ENCODE data around the gene PPP3CA.

The PPP3CA gene

GRCh38 chr4:101068115-101068514 lies 279.2 kb downstream of the PPP3CA start:
- TF ChIP-seq CTCF (conservative IDR thresholded peaks at IDR 0.05; ENCODE audit: low read depth, low read length), result no peak
- no peak overlapping the region for H3K4me3 ChIP-seq (ENCODE audit: low read depth, low read length)

GRCh38 chr4:101067383-101067782 lies 279.9 kb downstream of the PPP3CA start:
- H3K4me3 ChIP-seq (ENCODE audit: low read depth, low read length), result no peak overlapping the region
- TF ChIP-seq CTCF (conservative IDR thresholded peaks at IDR 0.05; ENCODE audit: low read depth, low read length), result no peak
- peak; percentile 22 for DNase-seq (ENCODE audit: low read depth)

More at GRCh38 chr4:101068115-101068514, 279.2 kb downstream of the PPP3CA start:
- DNase-seq (ENCODE audit: low read depth), result no peak

- H3K4me3 ChIP-seq (ENCODE audit: low read depth, low read length), result no peak overlapping the region
- no peak for TF ChIP-seq CTCF (conservative IDR thresholded peaks at IDR 0.05; ENCODE audit: low read depth, low read length)
- no peak for DNase-seq (ENCODE audit: low read depth)
Measured at GRCh38 chr4:101066626-101067170, 280.6 kb downstream of the PPP3CA start.

GRCh38 chr4:101065935-101066485 lies 281.3 kb downstream of the PPP3CA start:
- TF ChIP-seq CTCF (conservative IDR thresholded peaks at IDR 0.05; ENCODE audit: low read depth, low read length), result no peak
- no peak for DNase-seq (ENCODE audit: low read depth)
- no peak overlapping the region for H3K4me3 ChIP-seq (ENCODE audit: low read depth, low read length)

- no peak overlapping the region for H3K4me3 ChIP-seq (ENCODE audit: low read depth, low read length)
- no peak for TF ChIP-seq CTCF (conservative IDR thresholded peaks at IDR 0.05; ENCODE audit: low read depth, low read length)
- no peak for DNase-seq (ENCODE audit: low read depth)
Measured at GRCh38 chr4:101065346-101065745, 282.0 kb downstream of the PPP3CA start.

GRCh38 chr4:101064541-101065180 lies 282.7 kb downstream of the PPP3CA start:
- no peak overlapping the region for H3K4me3 ChIP-seq (ENCODE audit: low read depth, low read length)
- DNase-seq (ENCODE audit: low read depth), result no peak
- TF ChIP-seq CTCF (conservative IDR thresholded peaks at IDR 0.05; ENCODE audit: low read depth, low read length), result no peak

- TF ChIP-seq CTCF (conservative IDR thresholded peaks at IDR 0.05; ENCODE audit: low read depth, low read length), result no peak
- DNase-seq (ENCODE audit: low read depth), result no peak
Measured at GRCh38 chr4:101055392-101055791, 291.9 kb downstream of the PPP3CA start.

More at GRCh38 chr4:101055392-101055791, 291.9 kb downstream of the PPP3CA start:
- H3K4me3 ChIP-seq (ENCODE audit: low read depth, low read length), result no peak overlapping the region

Measured in choroid plexus epithelial cell (primary cell).